Measurements from ENCODE around the gene HEATR9.

- TF ChIP-seq, protein P1, sequence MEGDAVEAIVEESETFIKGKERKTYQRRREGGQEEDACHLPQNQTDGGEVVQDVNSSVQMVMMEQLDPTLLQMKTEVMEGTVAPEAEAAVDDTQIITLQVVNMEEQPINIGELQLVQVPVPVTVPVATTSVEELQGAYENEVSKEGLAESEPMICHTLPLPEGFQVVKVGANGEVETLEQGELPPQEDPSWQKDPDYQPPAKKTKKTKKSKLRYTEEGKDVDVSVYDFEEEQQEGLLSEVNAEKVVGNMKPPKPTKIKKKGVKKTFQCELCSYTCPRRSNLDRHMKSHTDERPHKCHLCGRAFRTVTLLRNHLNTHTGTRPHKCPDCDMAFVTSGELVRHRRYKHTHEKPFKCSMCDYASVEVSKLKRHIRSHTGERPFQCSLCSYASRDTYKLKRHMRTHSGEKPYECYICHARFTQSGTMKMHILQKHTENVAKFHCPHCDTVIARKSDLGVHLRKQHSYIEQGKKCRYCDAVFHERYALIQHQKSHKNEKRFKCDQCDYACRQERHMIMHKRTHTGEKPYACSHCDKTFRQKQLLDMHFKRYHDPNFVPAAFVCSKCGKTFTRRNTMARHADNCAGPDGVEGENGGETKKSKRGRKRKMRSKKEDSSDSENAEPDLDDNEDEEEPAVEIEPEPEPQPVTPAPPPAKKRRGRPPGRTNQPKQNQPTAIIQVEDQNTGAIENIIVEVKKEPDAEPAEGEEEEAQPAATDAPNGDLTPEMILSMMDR (IDR thresholded peaks at IDR 0.05), result no peak
- no peak for TF ChIP-seq POLR2A (IDR thresholded peaks at IDR 0.05)
Observed at GRCh38 chr17:35890774-35891155, 22.1 kb upstream of the HEATR9 start.

Measured in prostate gland (tissue), 2 donors.